GM21529 (cell line): ENCODE results near the gene PRRG4.
"Not testable (repeated sequence)": the region's sequence is repeated elsewhere in the genome, so short reads cannot be mapped to it uniquely, and the experiment has no call there.

Experiments
- ATAC-seq: cut with Tn5 transposase; IDR thresholded peaks from one replicate; pipeline ENCODE4 v1.9.1; 2021; ENCODE audit not compliant: unreplicated experiment

PRRG4 gene

GRCh38 chr11:32830413-32830738 lies 649 bp downstream of the PRRG4 start:
- ATAC-seq, result no peak

- ATAC-seq, result no peak
Observed at GRCh38 chr11:32830796-32831195, 1.1 kb downstream of the PRRG4 start.

GRCh38 chr11:32831221-32831620 lies 1.5 kb downstream of the PRRG4 start:
- ATAC-seq, result no peak

- no peak for ATAC-seq
Observed at GRCh38 chr11:32833921-32834320, 4.2 kb downstream of the PRRG4 start.

GRCh38 chr11:32836946-32837345 lies 7.2 kb downstream of the PRRG4 start:
- ATAC-seq, result no peak

- no peak for ATAC-seq
Observed at GRCh38 chr11:32838505-32839274, 9.0 kb downstream of the PRRG4 start.

GRCh38 chr11:32839308-32839707 lies 9.6 kb downstream of the PRRG4 start:
- no peak for ATAC-seq

GRCh38 chr11:32840587-32840986 lies 10.9 kb downstream of the PRRG4 start:
- no peak for ATAC-seq

GRCh38 chr11:32843544-32843943 lies 13.8 kb downstream of the PRRG4 start:
- no peak for ATAC-seq

GRCh38 chr11:32847511-32847910 lies 17.8 kb downstream of the PRRG4 start:
- no peak for ATAC-seq

GRCh38 chr11:32849761-32850160 lies 20.0 kb downstream of the PRRG4 start:
- no peak for ATAC-seq

GRCh38 chr11:32851251-32851650 lies 21.5 kb downstream of the PRRG4 start:
- no peak for ATAC-seq

GRCh38 chr11:32852207-32852606 lies 22.5 kb downstream of the PRRG4 start:
- no peak for ATAC-seq

GRCh38 chr11:32855601-32856000 lies 25.9 kb downstream of the PRRG4 start:
- no peak for ATAC-seq

GRCh38 chr11:32858731-32859130 lies 29.0 kb downstream of the PRRG4 start:
- ATAC-seq, result no peak

- ATAC-seq, result no peak
Observed at GRCh38 chr11:32861850-32862577, 32.3 kb downstream of the PRRG4 start.

GRCh38 chr11:32864555-32864954 lies 34.8 kb downstream of the PRRG4 start:
- no peak for ATAC-seq

- ATAC-seq, result not testable (repeated sequence)
Observed at GRCh38 chr11:32868752-32869151, 39.0 kb downstream of the PRRG4 start.

- ATAC-seq, result no peak
Observed at GRCh38 chr11:32870676-32871075, 40.9 kb downstream of the PRRG4 start.

GRCh38 chr11:32874132-32874531 lies 44.4 kb downstream of the PRRG4 start:
- no peak for ATAC-seq

- ATAC-seq, result no peak
Observed at GRCh38 chr11:32881286-32881685, 51.6 kb downstream of the PRRG4 start.

GRCh38 chr11:32883421-32883820 lies 53.7 kb downstream of the PRRG4 start:
- ATAC-seq, result no peak

GRCh38 chr11:32884023-32884422 lies 54.3 kb downstream of the PRRG4 start:
- no peak for ATAC-seq
